Choroid plexus epithelial cell (primary cell): Measurements from ENCODE around the gene ZBTB7C.

Experiments used
- DNase-seq: peaks from one replicate; pipeline ENCODE4 v3.0.0-alpha.2; 2010; ENCODE audit warnings: low read depth
- H3K4me3 ChIP-seq: 2 replicates; pipeline ENCODE4 v1.5.1; 2011; ENCODE audit warnings: low read depth, mild to moderate bottlenecking, control low read depth, low read length, moderate library complexity
- CTCF ChIP-seq: conservative IDR thresholded peaks from 2 replicates; pipeline ENCODE4 v1.5.1; 2011; ENCODE audit warnings: low read depth, mild to moderate bottlenecking, control low read depth, inconsistent platforms, low read length, moderate library complexity

The ZBTB7C gene

GRCh38 chr18:48138210-48138609 is 271.0 kb downstream of the ZBTB7C start:
- H3K4me3 ChIP-seq = no peak overlapping the region
- DNase-seq = no peak
- TF ChIP-seq CTCF = peak; percentile 2

GRCh38 chr18:48137374-48138081 is 271.7 kb downstream of the ZBTB7C start:
- no peak for TF ChIP-seq CTCF
- H3K4me3 ChIP-seq = no peak overlapping the region
- no peak for DNase-seq

GRCh38 chr18:48136827-48137373 is 272.3 kb downstream of the ZBTB7C start:
- peak; percentile 4 for DNase-seq
- peak overlapping the region; percentile 20 for H3K4me3 ChIP-seq
- no peak for TF ChIP-seq CTCF

- H3K4me3 ChIP-seq = peak overlapping the region; percentile 20
- no peak for TF ChIP-seq CTCF
- no peak for DNase-seq
Measured at GRCh38 chr18:48136051-48136826, 272.9 kb downstream of the ZBTB7C start.

GRCh38 chr18:48135436-48135966 is 273.7 kb downstream of the ZBTB7C start:
- no peak overlapping the region for H3K4me3 ChIP-seq
- no peak for TF ChIP-seq CTCF
- DNase-seq = no peak

GRCh38 chr18:48134609-48135008 is 274.6 kb downstream of the ZBTB7C start:
- no peak for DNase-seq
- no peak overlapping the region for H3K4me3 ChIP-seq
- TF ChIP-seq CTCF = no peak
